GM12873 (cell line): Measurements from ENCODE around the gene CDH4.

Source experiments
- CTCF ChIP-seq: IDR thresholded peaks from 2 replicates; pipeline ENCODE4 v1.5.1; 2012; ENCODE audit warnings: low read depth, mild to moderate bottlenecking, moderate library complexity, low read length, control low read depth; ENCODE audit not compliant: insufficient read depth; ENCODE audit errors: missing control alignments

Gene CDH4

DNA sequence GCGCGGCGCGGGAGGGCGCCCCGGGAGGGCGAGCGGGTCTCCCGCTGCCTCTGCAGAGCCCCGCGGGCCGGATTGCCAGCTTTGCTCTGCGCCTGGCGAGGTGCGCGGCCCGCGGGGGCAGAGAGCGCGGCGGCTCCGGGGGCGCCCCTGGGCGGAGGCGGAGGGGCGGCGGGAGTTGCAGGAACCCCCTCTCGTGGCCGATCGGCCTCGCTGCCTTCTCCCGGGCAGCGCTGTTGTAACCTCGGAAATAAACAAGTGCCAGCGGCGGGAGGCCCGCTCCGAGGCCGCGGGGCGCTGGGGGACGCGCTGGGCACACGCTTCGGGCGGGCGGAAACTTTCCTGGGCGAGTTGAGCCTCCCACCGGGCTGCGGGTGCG is 1.2 kb downstream of the CDH4 start:
- no peak for TF ChIP-seq CTCF

- TF ChIP-seq CTCF: no peak
Observed at GRCh38 chr20:61253640-61254511, 1.8 kb downstream of the CDH4 start.

GRCh38 chr20:61254881-61255626 is 3.0 kb downstream of the CDH4 start:
- TF ChIP-seq CTCF: no peak

DNA sequence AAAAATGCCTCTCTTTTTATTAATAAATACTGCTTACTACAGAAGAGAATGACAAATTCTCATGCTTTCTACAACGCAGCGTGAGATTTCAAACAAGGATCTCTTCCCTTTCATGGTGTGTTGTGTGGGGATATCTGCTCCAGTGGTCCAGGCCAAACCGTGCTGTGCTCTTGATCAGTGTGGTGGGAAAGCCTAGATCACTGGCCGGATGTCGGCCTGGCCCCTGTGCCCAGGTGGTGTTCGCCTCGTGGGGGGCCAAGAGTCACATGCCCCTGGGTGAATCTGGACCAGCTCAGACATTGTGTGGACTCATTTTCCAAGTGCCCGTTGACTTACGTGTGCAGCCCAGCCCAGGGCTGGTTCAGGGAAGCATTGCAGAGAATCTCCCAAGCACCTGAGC is 4.3 kb downstream of the CDH4 start:
- no peak for TF ChIP-seq CTCF

GRCh38 chr20:61256824-61257223 is 4.8 kb downstream of the CDH4 start:
- TF ChIP-seq CTCF: no peak

GRCh38 chr20:61257611-61258010 is 5.5 kb downstream of the CDH4 start:
- TF ChIP-seq CTCF: no peak

GRCh38 chr20:61259741-61260140 is 7.7 kb downstream of the CDH4 start:
- no peak for TF ChIP-seq CTCF
